Dermis blood vessel endothelial cell (primary cell): ENCODE data around the gene MLNR. TPM values are rescaled to one million over a fixed set of nuclear protein-coding genes. Genes with fewer than 3 reads are reported as not detected.

Experiments
- total RNA-seq: library from RNA; depleted of rRNA; stranded (reverse); fragments of >200 nt; gene quantifications from 2 replicates; pipeline ENCODE4 v1.2.3, GENCODE V29; 2014

MLNR gene
- total RNA-seq, 1 donor from 2014 or later, result not detected

Other genes starting within 250 kb of the MLNR start
- 55.3 and 63.9 TPM in 2 replicates for gene FNDC3A, start 244.4 kb upstream of the MLNR start, total RNA-seq
- 2.7 TPM in 2 replicates for gene CDADC1, start 27.6 kb downstream of the MLNR start, total RNA-seq
- 8.3 and 8.7 TPM in 2 replicates for gene CAB39L, start 223.7 kb downstream of the MLNR start, total RNA-seq
- 9.9 and 10.7 TPM in 2 replicates for gene SETDB2, start 223.9 kb downstream of the MLNR start, total RNA-seq